GM18858 (cell line): ENCODE data around the gene WDR86.

ENCODE experiments used
- ATAC-seq: cut with Tn5 transposase; IDR thresholded peaks from one replicate; pipeline ENCODE4 v1.9.1; 2021; ENCODE audit not compliant: unreplicated experiment

WDR86 gene

DNA sequence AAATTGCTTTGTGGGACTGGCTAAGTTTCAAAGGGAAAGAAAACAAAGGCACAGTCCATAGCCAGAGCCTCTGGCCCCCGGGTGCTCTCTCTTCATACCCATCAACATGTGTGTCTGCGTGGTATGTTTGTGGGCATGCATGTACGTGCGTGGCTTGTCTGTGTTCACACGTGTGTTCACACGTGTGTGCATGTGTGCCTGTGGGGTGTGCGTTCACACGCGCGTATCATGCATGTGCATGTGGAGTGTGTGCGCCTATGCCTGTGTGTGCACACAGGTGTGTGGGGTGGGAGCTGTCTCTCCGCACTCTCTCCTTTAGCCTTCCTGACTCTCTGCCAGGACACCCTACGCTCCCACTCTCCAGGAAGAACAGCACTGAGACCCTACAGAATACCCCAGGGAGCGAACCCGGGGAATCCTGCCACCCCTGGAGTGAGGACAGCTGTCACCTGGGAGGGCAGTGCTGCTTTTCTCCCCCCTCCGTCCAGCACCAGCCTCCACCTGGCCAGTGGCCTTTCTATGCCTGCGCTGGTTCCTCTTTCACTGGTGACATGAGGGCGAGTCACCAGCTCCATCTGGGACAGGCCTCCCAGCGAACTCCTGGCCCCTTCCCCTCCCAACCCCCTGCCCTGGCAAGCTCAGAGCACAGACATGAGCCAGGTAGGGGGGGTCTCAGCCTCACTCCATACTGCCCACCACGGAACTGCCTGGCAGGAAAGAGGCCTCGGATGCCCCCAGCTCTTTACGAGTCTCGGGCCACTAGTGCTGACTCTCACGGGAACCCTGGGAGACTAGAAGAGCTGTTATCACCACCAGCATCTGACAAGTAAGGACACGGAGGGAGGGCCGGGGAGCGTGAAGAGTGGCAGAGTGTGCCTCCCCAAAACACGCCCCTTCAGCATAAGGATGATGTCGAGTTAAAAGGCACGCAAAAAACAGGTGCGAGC is 16.5 kb downstream of the WDR86 start:
- no peak for ATAC-seq

DNA sequence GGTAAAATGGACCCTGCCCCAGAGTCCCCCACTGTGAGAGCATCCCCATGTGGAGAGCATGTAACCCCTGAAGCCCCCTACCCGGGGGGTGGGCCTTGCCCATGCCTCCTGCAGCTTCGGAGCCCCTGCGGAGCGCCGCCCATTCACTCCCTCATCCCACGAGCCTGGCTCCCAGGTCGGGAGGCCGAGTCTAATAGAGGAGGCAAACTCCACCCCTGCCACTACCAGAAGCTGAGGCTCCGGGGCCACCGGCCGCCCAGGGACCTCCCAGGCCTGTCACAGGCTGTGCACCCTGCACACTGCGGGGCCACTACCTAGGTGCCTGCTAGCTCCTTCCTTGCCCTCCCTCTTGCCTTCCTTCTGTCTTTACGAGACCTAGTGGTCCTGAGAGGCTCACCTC is 17.4 kb downstream of the WDR86 start:
- ATAC-seq: no peak

DNA sequence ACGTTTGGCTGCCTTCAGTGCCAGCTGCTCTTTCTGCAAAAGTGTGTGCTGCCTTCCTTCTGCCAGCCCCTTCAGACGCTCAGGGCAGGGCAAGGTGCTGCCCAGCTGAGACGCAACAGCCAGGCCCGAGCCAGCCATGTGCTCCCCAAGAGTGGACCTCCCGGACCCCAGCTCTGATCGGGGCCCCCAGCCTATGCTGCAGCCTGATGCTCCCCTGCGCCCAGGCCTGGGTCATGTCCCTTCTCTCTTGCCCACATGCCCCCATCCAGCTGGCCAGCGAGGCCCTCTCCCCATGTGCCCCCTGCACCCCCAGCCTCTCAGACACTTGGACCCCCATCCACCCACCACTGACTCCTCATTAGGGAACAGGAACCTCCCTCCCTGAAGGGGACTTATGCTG is 17.8 kb downstream of the WDR86 start:
- ATAC-seq: no peak

DNA sequence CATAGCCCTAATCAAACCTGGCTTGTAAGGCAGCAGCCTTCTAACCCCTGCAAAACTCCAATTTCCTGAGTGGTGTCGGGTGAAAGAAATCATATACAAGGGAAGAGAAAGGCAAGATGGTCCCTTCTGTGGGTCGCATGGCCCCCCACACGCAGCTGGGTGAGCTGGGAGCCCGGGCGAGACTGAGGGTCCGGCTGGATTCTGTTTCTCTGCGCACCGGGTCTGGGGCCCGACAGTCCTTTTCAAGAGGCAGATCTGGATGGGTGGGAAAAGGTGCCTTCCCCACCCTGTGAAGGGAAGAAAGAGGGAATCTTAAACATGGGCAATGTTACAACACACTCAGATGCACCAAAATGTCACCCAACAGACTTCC is 18.5 kb downstream of the WDR86 start:
- no peak for ATAC-seq

DNA sequence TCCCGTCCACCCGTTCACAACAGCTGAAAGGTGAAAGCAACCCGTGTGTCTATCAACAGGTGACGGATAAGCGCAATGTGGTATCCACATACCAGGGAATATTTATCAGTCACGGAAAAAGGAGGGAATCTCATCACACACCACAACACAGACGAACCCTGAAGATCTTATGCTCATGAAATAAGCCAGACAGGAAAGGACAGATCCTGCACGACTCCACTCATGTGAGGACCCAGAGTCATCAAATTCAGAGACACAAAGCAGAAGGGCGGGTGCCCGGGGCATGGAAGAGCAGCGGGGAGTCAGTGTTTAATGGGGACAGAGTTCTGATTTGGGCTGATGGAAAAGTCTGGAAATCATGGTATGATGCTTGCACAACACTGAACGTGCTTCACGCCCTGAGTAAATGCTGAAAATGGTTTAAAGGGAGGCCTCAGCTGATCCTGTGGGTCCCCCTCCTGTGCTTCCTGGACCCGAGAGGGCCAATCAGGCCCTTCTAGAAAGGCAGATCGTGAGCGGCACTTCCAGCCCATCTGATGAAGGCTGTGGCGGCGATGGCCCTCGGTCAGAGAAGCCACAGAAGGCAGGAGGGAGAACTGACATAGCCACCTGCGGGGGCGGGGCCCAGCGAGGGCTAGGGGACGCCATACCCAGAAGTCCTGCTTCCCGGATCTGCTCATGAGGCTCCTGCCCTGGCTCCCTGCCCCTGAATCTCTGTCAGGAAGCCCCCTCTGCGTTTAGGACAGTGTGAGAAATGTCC is 19.1 kb downstream of the WDR86 start:
- ATAC-seq: no peak

DNA sequence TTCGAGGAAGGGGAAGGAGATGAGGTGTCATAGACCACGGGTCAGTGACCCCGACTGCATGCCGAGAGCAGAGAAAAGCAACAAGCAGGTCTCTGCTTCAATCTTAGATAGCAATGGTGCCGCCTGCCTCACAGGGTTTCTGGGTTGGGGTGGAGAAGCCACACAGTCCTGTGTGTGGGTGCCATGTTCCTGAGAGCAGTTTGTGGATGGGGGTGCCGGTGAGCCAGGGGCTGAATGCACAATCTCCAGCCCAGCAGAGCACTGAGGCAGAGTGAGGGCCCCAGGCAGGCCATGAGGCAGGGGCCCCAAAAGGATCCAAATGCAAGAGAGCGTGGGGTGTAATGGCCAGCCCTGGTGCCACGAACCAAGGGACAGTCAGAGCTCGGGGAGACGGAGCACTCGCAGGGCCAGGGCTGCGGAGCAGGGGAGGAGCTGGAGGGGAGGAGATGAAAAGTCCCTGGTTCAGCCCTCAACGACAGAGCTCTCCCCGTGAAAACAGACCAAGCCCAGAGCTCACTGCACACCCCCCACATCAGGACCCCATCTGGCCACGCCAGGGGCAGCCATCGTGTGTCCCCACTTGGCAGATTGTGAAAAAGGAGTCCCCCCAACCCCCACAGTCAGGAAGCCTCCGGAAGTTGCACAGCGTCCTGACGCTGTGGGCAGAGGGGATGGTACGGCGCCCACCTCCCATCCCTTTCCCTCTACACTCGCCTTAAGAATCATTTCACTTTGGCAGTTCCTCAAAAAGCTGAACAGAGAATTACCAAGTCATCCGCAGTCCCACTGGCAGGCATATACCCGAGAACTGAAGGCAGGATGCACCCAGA is 19.9 kb downstream of the WDR86 start:
- ATAC-seq: no peak

DNA sequence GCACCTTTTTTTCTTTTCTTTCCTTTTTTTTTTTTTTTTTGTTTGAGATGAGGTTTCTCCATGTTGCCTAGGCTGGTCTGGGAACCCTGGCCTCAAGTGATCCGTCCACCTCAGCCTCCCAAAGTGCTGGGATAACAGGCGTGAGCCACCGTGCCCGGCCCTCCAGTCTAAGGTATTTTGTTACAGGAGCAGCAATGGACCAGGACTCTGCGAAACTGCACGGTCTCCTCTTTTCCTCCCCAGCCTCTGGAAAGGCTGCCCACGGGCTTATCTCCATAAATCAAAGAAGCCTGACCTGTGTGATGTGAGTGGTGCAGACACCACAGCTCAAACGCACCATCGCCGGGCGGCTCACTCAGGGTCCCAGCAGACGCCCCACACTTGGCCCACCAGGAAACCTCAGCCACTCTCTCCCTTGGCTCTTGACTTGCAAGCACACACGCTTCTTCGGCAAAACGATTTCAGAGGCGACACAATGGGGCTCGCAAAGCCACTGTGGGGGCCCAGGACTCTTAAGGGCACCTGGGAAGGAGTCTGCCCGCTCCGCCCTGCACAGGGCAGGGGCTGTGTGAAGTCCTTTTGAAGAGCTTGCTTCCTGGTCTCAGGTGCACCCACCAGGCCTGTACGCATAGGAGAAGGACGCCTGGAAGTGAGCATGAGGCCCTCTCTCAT is 20.6 kb downstream of the WDR86 start:
- no peak for ATAC-seq

DNA sequence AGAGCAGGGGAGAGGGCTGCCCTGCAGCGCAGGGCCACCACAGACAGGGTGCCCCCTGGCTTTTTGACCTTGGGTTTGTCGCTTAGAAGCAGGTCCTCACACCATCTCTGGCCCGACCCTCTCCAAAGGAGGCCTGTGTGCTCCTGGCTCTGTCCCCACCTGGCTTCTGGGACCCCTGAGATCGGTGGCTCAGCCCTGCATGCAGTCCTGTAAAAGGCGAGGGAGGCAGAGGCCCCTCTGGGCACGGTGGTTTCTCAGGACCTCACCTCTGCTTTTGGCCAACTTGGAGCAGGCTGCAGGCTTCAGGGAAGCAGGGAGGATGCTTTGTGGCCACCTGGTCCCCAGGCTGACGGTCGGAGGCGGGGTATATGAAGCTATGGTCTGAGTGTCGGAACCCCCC is 21.4 kb downstream of the WDR86 start:
- no peak for ATAC-seq

DNA sequence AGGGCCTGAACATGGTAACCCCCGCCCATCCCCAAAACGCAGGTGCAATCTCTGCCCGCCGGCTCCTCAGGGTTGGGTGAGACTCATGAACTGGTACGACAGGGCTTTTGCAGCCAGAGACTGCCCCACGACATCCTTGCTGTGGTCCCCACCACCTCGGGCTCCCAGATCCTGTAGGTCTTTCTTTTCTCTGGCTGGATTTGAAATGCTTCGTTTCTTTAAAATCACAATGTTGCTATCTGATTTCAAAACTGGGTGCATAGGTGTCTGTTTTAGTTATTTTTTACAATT is 21.9 kb downstream of the WDR86 start:
- no peak for ATAC-seq

DNA sequence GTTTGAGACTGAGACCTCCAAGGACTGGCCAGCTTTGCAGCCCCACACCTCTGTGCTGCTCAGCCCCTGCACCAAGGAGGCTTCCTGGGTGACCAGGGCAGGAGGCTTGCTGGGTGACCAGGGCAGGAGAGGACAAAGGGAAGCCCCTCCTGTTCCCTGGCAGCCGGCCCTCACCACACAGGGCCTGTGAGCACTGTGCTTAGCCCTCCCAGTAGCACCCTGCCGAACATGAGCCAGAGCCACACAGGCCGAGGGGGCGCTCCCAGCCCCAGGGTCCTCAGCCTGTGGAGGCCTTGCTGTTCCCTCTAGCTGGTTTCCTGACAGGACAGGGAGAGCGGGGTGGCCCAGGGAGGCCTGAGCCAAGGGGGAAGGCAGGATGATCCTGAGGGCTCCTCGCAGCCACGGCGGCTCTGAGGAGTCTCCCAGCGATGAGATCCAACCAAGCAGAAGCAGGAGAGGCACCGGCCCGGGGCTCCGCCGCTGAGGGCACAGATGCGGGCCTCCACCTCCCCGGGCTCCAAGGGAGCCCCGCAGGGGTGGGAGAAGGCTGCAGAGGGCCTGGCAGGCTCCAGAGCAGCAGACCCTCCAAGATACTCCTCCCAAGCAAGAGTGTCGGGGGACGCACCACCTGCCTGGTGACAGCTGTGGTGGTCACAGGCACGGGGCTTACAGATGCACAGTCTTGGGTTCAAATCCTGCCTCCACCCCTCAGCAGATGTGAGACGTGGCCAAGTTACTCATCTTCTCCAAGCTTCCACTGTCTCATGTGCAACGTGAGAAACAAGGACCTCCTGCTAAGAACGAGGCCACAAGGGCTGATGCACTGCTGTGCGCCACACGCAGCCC is 22.5 kb downstream of the WDR86 start:
- ATAC-seq: no peak

DNA sequence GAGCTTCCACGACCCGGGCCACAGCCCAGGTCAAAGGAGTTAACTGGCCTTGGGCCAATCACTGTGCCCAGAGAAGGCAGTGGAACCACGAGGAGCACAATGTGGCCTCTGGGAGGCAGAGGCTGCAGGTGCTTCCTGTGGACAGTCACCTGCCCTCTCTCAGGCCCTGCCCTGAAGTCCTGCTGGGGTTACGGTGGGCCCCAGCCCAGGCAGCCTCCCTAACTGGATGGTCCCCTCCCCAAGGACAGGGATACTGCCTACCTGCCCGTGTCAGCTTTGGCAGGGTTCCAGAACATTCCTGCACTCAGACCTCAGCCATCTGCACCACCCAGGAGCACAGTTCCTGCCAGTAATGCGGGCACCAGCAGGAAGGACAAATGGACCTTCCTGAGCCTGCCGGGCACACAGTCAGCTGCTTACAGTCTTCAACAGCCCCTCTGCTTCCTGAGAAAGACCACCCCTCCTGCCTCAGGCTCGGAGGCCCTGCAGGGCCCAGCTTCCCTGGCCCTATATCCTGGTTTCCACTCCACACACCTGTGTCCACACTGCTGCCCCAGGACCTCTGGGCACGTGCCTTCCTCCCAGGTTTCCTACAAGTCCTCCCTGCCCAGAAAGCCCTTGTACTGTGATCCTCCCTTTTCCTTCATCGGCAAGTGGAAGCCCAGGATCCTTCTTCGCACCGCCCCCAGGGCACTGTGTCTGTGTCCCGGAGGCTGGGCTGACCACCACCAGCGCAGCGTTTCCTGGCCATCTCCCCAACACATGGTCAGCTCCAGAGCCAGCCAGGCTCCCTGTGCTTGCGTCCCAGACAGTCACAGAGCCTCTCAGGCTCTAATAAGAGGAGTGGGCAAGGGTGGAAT is 23.3 kb downstream of the WDR86 start:
- ATAC-seq: no peak

DNA sequence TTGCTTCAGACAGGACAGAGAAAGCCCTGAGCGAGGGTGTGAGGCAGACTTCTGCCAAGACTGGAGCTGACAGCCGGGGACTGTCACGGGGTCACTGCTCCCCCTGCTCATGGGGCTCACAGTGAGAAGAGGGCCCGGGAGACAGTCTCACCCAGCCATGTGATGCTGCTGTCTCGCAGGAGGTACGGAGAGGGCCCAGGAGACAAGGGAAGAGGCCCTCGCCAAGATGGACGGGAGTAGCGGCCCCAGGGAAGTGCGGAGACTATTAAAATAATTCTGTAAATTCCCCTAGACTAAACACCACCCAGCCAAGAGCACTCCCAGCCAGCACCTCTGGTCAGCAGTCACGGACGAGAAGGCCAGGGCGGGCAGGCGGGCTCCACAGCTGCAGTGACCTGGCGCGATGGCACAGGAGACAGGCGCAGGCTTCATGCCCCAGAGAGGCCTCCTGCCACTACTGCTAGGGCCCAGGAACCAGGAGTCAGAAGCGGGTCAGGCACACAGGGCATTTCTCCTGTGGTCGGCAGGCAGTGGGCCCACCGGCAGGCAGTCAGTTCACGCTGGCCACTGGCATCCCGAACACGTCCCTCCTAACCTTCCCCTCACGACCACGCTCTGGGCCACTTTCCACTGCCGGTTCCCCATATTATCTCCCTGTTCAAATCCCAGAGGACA is 24.1 kb downstream of the WDR86 start:
- ATAC-seq: no peak

DNA sequence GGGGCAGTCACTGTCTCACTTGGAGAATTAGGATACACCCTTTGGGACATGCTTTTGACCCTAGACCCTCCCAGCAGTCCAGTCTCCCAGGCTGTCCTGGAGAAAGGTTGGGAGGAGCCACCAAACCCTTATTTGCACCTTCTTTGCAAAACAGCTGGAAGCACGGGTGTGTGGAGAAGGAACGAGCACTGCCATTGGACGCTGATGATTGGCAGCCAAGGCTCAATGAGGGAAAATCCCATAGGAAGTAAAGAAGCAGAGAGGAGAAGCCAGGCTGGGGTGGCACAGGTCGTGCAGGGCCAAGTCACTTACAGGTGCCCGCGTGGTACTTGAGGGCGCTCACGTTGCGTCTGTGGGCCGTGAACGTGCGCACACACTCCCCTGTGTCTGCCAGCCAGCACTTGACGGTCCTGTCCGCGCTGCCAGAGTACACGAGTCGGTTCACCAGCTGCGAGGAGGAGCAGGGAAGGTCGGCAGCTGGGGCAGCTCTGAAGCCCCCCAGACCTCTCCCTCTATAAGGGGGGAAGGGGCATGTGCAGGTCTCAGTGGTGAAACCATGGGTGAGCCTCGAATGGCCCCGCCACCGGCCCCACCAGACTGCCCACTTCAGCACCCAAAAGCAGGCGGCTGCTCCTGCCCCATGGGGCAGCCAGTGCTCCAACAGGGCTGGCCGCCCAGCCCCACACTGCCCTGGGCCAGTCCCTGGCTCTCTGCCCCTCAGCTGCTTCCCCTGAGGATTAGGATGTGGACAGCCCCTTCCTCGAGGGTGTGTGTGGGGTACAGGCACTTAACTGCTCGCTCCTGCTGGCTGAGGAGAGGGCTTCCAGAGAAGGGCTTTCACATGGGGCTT is 24.8 kb downstream of the WDR86 start:
- ATAC-seq: no peak

DNA sequence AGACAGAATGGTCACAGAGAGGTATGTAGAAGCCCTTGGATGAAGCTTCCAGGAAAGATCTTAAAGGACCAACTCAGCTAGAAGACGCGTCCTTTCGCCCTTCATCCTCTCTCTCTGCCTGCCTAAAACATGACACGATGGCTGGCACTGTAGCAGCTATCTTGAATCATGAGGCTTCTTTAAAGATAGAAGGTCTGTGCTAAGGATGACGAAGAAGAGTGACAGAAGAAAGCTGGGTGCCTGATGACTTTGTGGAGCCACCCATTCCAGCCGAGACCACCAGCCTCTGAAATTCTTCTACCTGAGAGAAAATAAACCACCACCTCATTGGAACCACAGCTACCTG is 25.5 kb downstream of the WDR86 start:
- no peak for ATAC-seq

DNA sequence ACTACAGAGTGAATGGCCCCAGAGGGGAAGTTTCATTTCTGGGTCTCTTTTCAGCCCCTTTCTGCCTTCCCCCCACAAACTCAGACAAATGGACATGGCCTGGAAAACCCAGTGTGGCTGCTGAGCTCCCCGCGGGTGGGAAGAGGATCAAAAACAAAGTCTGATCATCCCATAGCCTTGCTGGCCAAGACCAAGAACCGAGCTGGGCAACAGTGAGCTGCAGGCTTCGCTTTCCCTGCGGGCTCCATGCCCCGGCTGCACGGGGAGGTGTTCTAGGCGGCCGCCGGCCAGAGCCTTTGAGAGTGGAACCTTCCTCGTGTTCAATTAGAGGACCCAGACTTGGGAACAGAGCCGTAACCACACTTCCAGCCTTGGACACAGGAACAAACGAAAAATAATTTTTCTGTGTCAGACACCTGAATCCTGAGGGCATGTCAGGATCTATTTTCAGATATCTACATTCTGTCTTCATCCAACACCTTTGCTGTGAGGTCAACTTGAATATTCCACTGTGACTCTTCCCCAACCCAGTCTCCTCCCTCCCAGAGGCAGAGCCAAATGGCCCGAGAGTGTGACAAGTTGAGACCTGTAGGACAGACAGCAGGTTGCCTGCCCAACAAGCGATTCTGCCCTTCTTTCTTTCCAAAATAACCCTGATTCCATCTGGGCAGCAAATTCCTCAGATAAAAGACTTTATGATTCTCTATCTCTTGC is 26.0 kb downstream of the WDR86 start:
- no peak for ATAC-seq

DNA sequence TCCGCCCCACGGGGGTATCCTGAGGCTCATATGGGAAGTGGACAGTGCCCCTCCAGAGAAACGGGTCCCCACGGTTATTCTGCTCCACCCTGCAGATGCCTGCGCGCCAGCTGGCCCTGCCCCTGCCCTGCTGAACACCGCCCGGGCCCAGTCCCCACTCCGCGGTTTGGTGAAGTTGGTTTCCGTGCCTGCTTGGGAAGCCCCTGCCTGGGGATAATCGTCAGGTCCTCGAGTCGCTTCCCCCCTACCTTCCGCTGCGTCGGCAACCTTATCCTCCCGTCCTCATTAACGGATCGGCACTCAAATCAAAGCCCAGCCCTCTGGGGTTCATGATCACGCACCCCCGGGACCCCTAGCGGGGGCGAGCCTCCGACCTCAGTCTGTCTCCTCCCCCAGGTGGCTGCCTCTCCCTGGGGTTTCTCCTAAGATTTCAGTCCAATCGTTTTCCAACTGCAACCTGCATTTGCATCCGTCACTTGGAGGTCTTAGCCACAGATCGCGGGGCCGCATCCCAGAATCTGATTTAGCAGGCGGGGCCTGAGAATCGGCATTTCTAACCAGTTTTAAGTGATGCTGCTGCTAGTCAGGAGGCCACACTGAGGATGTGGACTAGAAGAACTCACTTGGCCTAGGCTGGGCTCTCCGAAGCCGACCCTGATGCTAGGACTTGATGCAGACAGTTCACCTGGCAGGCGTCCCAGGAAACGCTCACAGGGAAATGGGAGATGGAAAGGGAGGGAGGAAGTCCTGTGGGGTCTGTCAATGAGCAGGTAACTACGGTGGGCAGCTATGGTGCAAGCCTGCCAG is 27.6 kb downstream of the WDR86 start:
- ATAC-seq: no peak
